ENCODE measurements around the gene ALKBH6.

ALKBH6 gene

GRCh38 chr19:36006955-36007354 is 7.1 kb downstream of the ALKBH6 start:
- H3K4me3 ChIP-seq (replicated peaks; ENCODE audit: low read depth, low read length): no peak overlapping the region
- TF ChIP-seq CTCF (IDR thresholded peaks at IDR 0.05; ENCODE audit: low read depth, low read length, missing control alignments): no peak
- DNase-seq (ENCODE audit: extremely low read depth, low read depth): no peak

- DNase-seq (ENCODE audit: extremely low read depth, low read depth): no peak
- H3K4me3 ChIP-seq (replicated peaks; ENCODE audit: low read depth, low read length): no peak overlapping the region
- no peak for TF ChIP-seq CTCF (IDR thresholded peaks at IDR 0.05; ENCODE audit: low read depth, low read length, missing control alignments)
These were observed 10.7 kb downstream of the ALKBH6 start for GRCh38 chr19:36003284-36003683.

- DNase-seq (ENCODE audit: extremely low read depth, low read depth): no peak
- no peak for TF ChIP-seq CTCF (IDR thresholded peaks at IDR 0.05; ENCODE audit: low read depth, low read length, missing control alignments)
- H3K4me3 ChIP-seq (replicated peaks; ENCODE audit: low read depth, low read length): no peak overlapping the region
These were observed 12.4 kb downstream of the ALKBH6 start for GRCh38 chr19:36001605-36002004.

- TF ChIP-seq CTCF (IDR thresholded peaks at IDR 0.05; ENCODE audit: low read depth, low read length, missing control alignments): no peak
- no peak overlapping the region for H3K4me3 ChIP-seq (replicated peaks; ENCODE audit: low read depth, low read length)
- no peak for DNase-seq (ENCODE audit: extremely low read depth, low read depth)
These were observed 17.2 kb downstream of the ALKBH6 start for GRCh38 chr19:35996777-35997176.

GRCh38 chr19:35995048-35995993 is 18.7 kb downstream of the ALKBH6 start, which contains the start of gene SDHAF1:
TSS of gene SDHAF1 (plus strand) at chr19:35995188. CDS start at chr19:35995275, 87 bp downstream.
- H3K4me3 ChIP-seq (replicated peaks; ENCODE audit: low read depth, low read length): peak within 1 kb of the TSS; percentile 68
- peak; percentile 61 for DNase-seq (ENCODE audit: extremely low read depth, low read depth)
- no peak for TF ChIP-seq CTCF (IDR thresholded peaks at IDR 0.05; ENCODE audit: low read depth, low read length, missing control alignments)

GRCh38 chr19:35993923-35994598 is 20.0 kb downstream of the ALKBH6 start:
- TF ChIP-seq CTCF (IDR thresholded peaks at IDR 0.05; ENCODE audit: low read depth, low read length, missing control alignments): no peak
- peak overlapping the region; percentile 68; the same call in 1 of the 2 replicates for H3K4me3 ChIP-seq (replicated peaks; ENCODE audit: low read depth, low read length)
- DNase-seq (ENCODE audit: extremely low read depth, low read depth): no peak

Data from HFF-Myc (cell line).